ENCODE measurements around the gene HADHB. TPM values are rescaled to one million over a fixed set of nuclear protein-coding genes. Genes with fewer than 3 reads are reported as not detected.

The HADHB gene
- total RNA-seq, 1 donor from 2014 or later, result 79.4 TPM

DNA sequence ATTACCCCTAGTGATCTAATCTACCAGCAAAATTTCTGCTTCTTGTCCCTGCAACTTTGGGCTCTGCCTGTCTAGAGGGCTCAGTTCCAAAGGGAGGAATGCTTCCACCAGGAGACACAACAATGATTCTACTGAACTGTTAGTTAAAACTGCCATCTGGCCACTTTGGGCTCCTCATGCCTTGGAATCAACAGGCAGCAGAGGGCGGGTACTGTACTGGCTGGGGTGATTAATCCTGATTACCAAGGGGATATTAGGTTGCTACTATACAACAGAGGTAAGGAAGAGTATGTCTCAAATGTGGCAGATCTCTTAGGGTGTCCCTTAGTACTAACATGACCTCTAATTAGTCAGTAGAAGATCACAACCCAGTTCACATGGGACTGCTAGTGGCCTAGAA lies 21.7 kb upstream of the HADHB start:
- Mint-ChIP-seq H3K27me3 (ENCODE audit: low read depth) (no peaks in the 10 kb centered on the region), H3K9me3 (peaks cover 16% of the 10 kb centered on the region), H3K36me3 (peaks cover 49% of the 10 kb centered on the region), H3K27ac (no peak overlapping the region), H3K4me3 (no peak overlapping the region), H3K4me1 (no peaks in the 10 kb centered on the region)
- TF ChIP-seq CTCF (IDR thresholded peaks at IDR 0.05; ENCODE audit: unreplicated experiment), result no peak
- no peak for DNase-seq (ENCODE audit: low spot score in 2 of 2, unreplicated experiment in 2 of 2)

- TF ChIP-seq CTCF (IDR thresholded peaks at IDR 0.05; ENCODE audit: unreplicated experiment), result no peak
- no peaks in the 10 kb centered on the region for H3K27me3 Mint-ChIP-seq (ENCODE audit: low read depth)
- DNase-seq (ENCODE audit: low spot score in 2 of 2, unreplicated experiment in 2 of 2), result no peak
- H3K27ac Mint-ChIP-seq, result no peak overlapping the region
- H3K36me3 Mint-ChIP-seq, result peaks cover 50% of the 10 kb centered on the region
- H3K9me3 Mint-ChIP-seq, result peaks cover 13% of the 10 kb centered on the region
- H3K4me3 Mint-ChIP-seq, result no peak overlapping the region
- H3K4me1 Mint-ChIP-seq, result no peaks in the 10 kb centered on the region
Observed at GRCh38 chr2:26224095-26224494, 20.6 kb upstream of the HADHB start.

DNA sequence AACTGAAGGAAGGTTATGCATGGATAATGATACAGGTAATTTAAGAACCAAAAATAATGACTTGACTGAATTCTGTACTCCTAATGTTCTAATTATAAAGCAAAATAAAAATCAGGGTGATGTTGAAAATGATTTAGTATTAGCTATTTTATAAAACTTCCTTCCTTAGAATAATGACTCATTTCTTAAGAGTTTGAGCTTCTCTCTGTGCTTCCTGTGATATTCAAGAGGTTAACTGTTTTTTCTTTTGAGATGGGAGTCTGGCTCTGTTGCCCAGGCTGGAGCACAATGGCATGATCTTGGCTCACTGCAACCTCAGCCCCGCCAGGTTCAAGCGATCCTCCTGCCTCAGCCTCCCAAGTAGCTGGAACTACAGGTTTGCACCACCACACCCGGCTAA lies 15.1 kb upstream of the HADHB start:
- H3K9me3 Mint-ChIP-seq, result peaks cover 13% of the 10 kb centered on the region
- H3K4me3 Mint-ChIP-seq, result no peak overlapping the region
- H3K36me3 Mint-ChIP-seq, result peaks cover 54% of the 10 kb centered on the region
- TF ChIP-seq CTCF (IDR thresholded peaks at IDR 0.05; ENCODE audit: unreplicated experiment), result no peak
- DNase-seq (ENCODE audit: low spot score in 2 of 2, unreplicated experiment in 2 of 2), result no peak
- no peaks in the 10 kb centered on the region for H3K4me1 Mint-ChIP-seq
- no peaks in the 10 kb centered on the region for H3K27me3 Mint-ChIP-seq (ENCODE audit: low read depth)
- no peak overlapping the region for H3K27ac Mint-ChIP-seq

DNA sequence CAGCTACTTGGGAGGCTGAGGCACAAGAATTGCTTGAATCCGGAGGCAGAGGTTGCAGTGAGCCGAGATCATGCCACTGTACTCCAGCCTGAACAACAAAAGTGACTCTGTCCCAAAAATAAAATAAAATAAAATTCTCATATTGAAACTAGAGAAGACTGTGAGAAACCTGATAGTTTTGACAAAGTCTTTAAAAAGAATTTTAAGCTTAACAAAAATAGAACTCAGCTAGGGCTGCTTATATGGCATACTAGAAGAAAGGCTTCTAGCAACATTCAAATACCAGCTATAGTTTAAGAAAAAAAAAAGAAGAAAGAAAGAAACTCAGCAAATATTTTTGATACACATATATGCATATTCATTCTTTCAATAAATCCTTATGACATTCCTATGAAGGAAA lies 13.9 kb upstream of the HADHB start:
- TF ChIP-seq CTCF (IDR thresholded peaks at IDR 0.05; ENCODE audit: unreplicated experiment), result no peak
- Mint-ChIP-seq H3K27me3 (ENCODE audit: low read depth) (no peaks in the 10 kb centered on the region), H3K4me1 (no peaks in the 10 kb centered on the region), H3K36me3 (peaks cover 58% of the 10 kb centered on the region), H3K9me3 (peaks cover 12% of the 10 kb centered on the region), H3K27ac (no peak overlapping the region), H3K4me3 (no peak overlapping the region)
- no peak for DNase-seq (ENCODE audit: low spot score in 2 of 2, unreplicated experiment in 2 of 2)

- Mint-ChIP-seq H3K9me3 (no peaks in the 10 kb centered on the region), H3K4me1 (no peaks in the 10 kb centered on the region), H3K36me3 (peaks cover 24% of the 10 kb centered on the region), H3K27ac (no peak overlapping the region), H3K27me3 (ENCODE audit: low read depth) (no peaks in the 10 kb centered on the region), H3K4me3 (no peak overlapping the region)
- DNase-seq (ENCODE audit: low spot score in 2 of 2, unreplicated experiment in 2 of 2), result no peak
- no peak for TF ChIP-seq CTCF (IDR thresholded peaks at IDR 0.05; ENCODE audit: unreplicated experiment)
Observed at GRCh38 chr2:26235089-26235488, 9.7 kb upstream of the HADHB start.

GRCh38 chr2:26237868-26238267 lies 6.9 kb upstream of the HADHB start:
- Mint-ChIP-seq H3K4me1 (peaks cover 14% of the 10 kb centered on the region), H3K4me3 (no peak overlapping the region), H3K9me3 (no peaks in the 10 kb centered on the region), H3K27ac (no peak overlapping the region), H3K36me3 (peaks cover 17% of the 10 kb centered on the region), H3K27me3 (ENCODE audit: low read depth) (no peaks in the 10 kb centered on the region)
- DNase-seq (ENCODE audit: low spot score in 2 of 2, unreplicated experiment in 2 of 2), result no peak
- TF ChIP-seq CTCF (IDR thresholded peaks at IDR 0.05; ENCODE audit: unreplicated experiment), result no peak
